Spleen (tissue), 11 donors: ENCODE data around the gene RAB32. TPM values are rescaled to one million over a fixed set of nuclear protein-coding genes. Genes with fewer than 3 reads are reported as not detected.

ENCODE experiments used
- DNase-seq: peaks from one replicate; pipeline ENCODE4 v3.0.0-alpha.2; 2020
- H3K27ac ChIP-seq, 8 donors: fragments of 200-600 bp; sonication (generic) in 7 of 8; 1 replicate in 4 of 8; 2 replicates in 4 of 8; pipeline versions ENCODE4 v1.5.0 to v1.8.0; 2016 to 2021; ENCODE audit warnings: inconsistent platforms in 4 of 8, mild to moderate bottlenecking in 4 of 8, moderate library complexity in 1 of 8
- H3K27me3 ChIP-seq, 7 donors: fragments of 200-600 bp; sonication (generic) in 6 of 7; replicated peaks in 1 of 7; 1 replicate in 4 of 7; 2 replicates in 3 of 7; pipeline versions ENCODE4 v1.5.0 to v1.8.0; 2016 to 2021; ENCODE audit warnings: inconsistent platforms in 3 of 7, mild to moderate bottlenecking in 1 of 7
- H3K36me3 ChIP-seq, 6 donors: fragments of 200-600 bp; sonication (generic) in 5 of 6; 1 replicate in 4 of 6; 2 replicates in 2 of 6; pipeline versions ENCODE4 v1.5.0 to v1.8.0; 2016 to 2021; ENCODE audit warnings: inconsistent platforms in 2 of 6
- H3K4me1 ChIP-seq, 6 donors: fragments of 200-600 bp; sonication (generic) in 5 of 6; 1 replicate in 3 of 6; 2 replicates in 3 of 6; pipeline versions ENCODE4 v1.5.0 to v1.8.0; 2016 to 2021; ENCODE audit warnings: inconsistent platforms in 3 of 6
- H3K4me3 ChIP-seq, 8 donors: fragments of 200-600 bp; sonication (generic) in 7 of 8; 1 replicate in 4 of 8; 2 replicates in 4 of 8; pipeline versions ENCODE4 v1.5.0 to v1.8.0; 2016 to 2021; ENCODE audit warnings: inconsistent platforms in 4 of 8, mild to moderate bottlenecking in 4 of 8, moderate library complexity in 2 of 8
- H3K9me3 ChIP-seq, 8 donors: fragments of 200-600 bp; sonication (generic) in 7 of 8; 1 replicate in 4 of 8; 2 replicates in 4 of 8; pipeline versions ENCODE4 v1.5.0 to v1.8.0; 2016 to 2021; ENCODE audit warnings: inconsistent platforms in 4 of 8
- CTCF ChIP-seq, 11 experiments: fragments of 200-600 bp in 7 of 11; fragments of 450-650 bp in 4 of 11; sonication (generic) in 4 of 11; IDR thresholded peaks in 8 of 11; conservative IDR thresholded peaks in 3 of 11; 1 replicate in 7 of 11; 2 replicates in 4 of 11; pipeline versions ENCODE4 v1.4.0 to v1.8.0; 2016 to 2021; ENCODE audit warnings: antibody characterized with exemption in 11 of 11, inconsistent platforms in 4 of 11, mild to moderate bottlenecking in 1 of 11
- POLR2A ChIP-seq, 3 donors: fragments of 450-650 bp; IDR thresholded peaks; one replicate each; pipeline ENCODE4 v1.5.1; 2017; ENCODE audit warnings: antibody characterized with exemption in 3 of 3, mild to moderate bottlenecking in 1 of 3
- POLR2AphosphoS5 ChIP-seq, 3 donors: sonication (generic); formaldehyde crosslinking; IDR thresholded peaks; one replicate each; pipeline ENCODE4 v1.5.1; 2017; ENCODE audit warnings: antibody characterized with exemption in 3 of 3
- WGBS, 5 donors: extraction: QIAGEN DNeasy Blood & Tissue Kit in 3 of 5; methylation state at CpG; one replicate each; pipeline versions ENCODE4 v1.1.5 to v1.1.7; 2013 to 2018; 5-methylcytosine and 5-hydroxymethylcytosine counted together
- intact Hi-C: fragments of 100-400 bp; cut with DNase I; formaldehyde crosslinking; loops from one replicate; pipeline ENCODE4 v1.15.0; 2023; ENCODE audit warnings: low total_unique reads
- polyA plus RNA-seq, 3 donors: library from polyadenylated mRNA; stranded (reverse); fragments of 200-250 nt; gene quantifications; one replicate each; pipeline ENCODE4 v1.2.1, GENCODE V29; 2013
- total RNA-seq, 7 donors: library from RNA; depleted of rRNA in 3 of 7; stranded (reverse); fragments of >200 nt in 3 of 7; fragmentation: NEBNext Ultra II Directional in 4 of 7; extraction: Animal tissue kit (Norgen Biotek cat#: 25700) in 4 of 7; gene quantifications; one replicate each; pipeline versions ENCODE4 v1.1.0 to v1.2.1, GENCODE V29; 2016 to 2021
- donor health status: healthy with polysubstance abuse.
- donor health status: DM: no; HTN: no; CAD: no; lungs with moderate emphysema.
- donor health status: DM: no; HTN: no; CAD: no.
- donor health status: Bipolar disorder and iron deficiency.
- donor health status: healthy.
- donor health status: DM: no; HTN: no; CAD: no.
- donor health status: DM: yes; HTN: yes; CAD: no.

RAB32 gene
- total and polyA plus RNA-seq, 10 donors, result 20.1 to 88.6 (median 46.8) TPM

GRCh38 chr6:146544616-146545182, 1.1 kb downstream of the RAB32 start:
- Histone ChIP-seq H3K4me3 (peak overlapping the region; percentile 45 to 77 (median 58)), H3K36me3 (peaks cover 0 to 7% (median 0%) of the 10 kb centered on the region in 6 donors), H3K27me3 (peaks cover 0 to 26% (median 4%) of the 10 kb centered on the region in 7 donors), H3K9me3 (no peaks in the 10 kb centered on the region), H3K27ac (peak overlapping the region; percentile 79 to 98 (median 96)), H3K4me1 (peaks cover 5 to 60% (median 24%) of the 10 kb centered on the region in 6 donors)
- 24 to 35% (median 29%) methylated on average over 9 to 11 of the region's 11 CpGs for WGBS, 5 donors
- TF ChIP-seq POLR2AphosphoS5 (IDR thresholded peaks at IDR 0.05) (no peak), POLR2A (IDR thresholded peaks at IDR 0.05) (no peak), CTCF (IDR thresholded peaks at IDR 0.05 in 8 of 11, conservative IDR thresholded peaks at IDR 0.05 in 3 of 11) (no peak)
- intact Hi-C loops, result no loop called here
- no peak for DNase-seq

- H3K27ac ChIP-seq, result peak overlapping the region; percentile 79 to 98 (median 96)
- H3K27me3 ChIP-seq, result peaks cover 0 to 26% (median 4%) of the 10 kb centered on the region in 7 donors
- intact Hi-C loops, result no loop called here
- no peaks in the 10 kb centered on the region for H3K9me3 ChIP-seq
- TF ChIP-seq POLR2AphosphoS5 (IDR thresholded peaks at IDR 0.05), result no peak
- TF ChIP-seq POLR2A (IDR thresholded peaks at IDR 0.05), result no peak
- H3K36me3 ChIP-seq, result peaks cover 0 to 16% (median 0%) of the 10 kb centered on the region in 6 donors
- WGBS, 5 donors, result 8 to 15% (median 9%) methylated on average over 5 of the region's 5 CpGs
- no peak for DNase-seq
- peak overlapping the region; percentile 8 to 77 (median 56) for H3K4me3 ChIP-seq
- peaks cover 5 to 68% (median 24%) of the 10 kb centered on the region in 6 donors for H3K4me1 ChIP-seq
Observed at GRCh38 chr6:146545581-146545980, 1.9 kb downstream of the RAB32 start.

GRCh38 chr6:146546443-146547043, 2.9 kb downstream of the RAB32 start:
- peaks cover 0 to 25% (median 3%) of the 10 kb centered on the region in 6 donors for H3K36me3 ChIP-seq
- H3K9me3 ChIP-seq, result no peaks in the 10 kb centered on the region
- DNase-seq, result no peak
- peaks cover 0 to 26% (median 4%) of the 10 kb centered on the region in 7 donors for H3K27me3 ChIP-seq
- peak overlapping the region in 4 of 8 donors; percentile 54 to 77 (median 64) for H3K4me3 ChIP-seq
- 39 to 50% (median 47%) methylated on average over 3 of the region's 3 CpGs for WGBS, 5 donors
- no peak for TF ChIP-seq POLR2A (IDR thresholded peaks at IDR 0.05)
- TF ChIP-seq POLR2AphosphoS5 (IDR thresholded peaks at IDR 0.05), result no peak
- no peak for TF ChIP-seq CTCF (IDR thresholded peaks at IDR 0.05 in 8 of 11, conservative IDR thresholded peaks at IDR 0.05 in 3 of 11)
- intact Hi-C loops, result no loop called here
- H3K27ac ChIP-seq, result peak overlapping the region in 7 of 8 donors; percentile 94 to 98 (median 96)
- H3K4me1 ChIP-seq, result peaks cover 5 to 77% (median 26%) of the 10 kb centered on the region in 6 donors

- Histone ChIP-seq H3K27ac (no peak overlapping the region), H3K4me1 (peaks cover 5 to 86% (median 33%) of the 10 kb centered on the region in 6 donors), H3K36me3 (peaks cover 0 to 29% (median 3%) of the 10 kb centered on the region in 6 donors), H3K27me3 (peaks cover 0 to 23% (median 4%) of the 10 kb centered on the region in 7 donors), H3K9me3 (no peaks in the 10 kb centered on the region), H3K4me3 (no peak overlapping the region)
- no peak for DNase-seq
- intact Hi-C loops, result no loop called here
- TF ChIP-seq POLR2A (IDR thresholded peaks at IDR 0.05) (no peak), POLR2AphosphoS5 (IDR thresholded peaks at IDR 0.05) (no peak), CTCF (IDR thresholded peaks at IDR 0.05 in 8 of 11, conservative IDR thresholded peaks at IDR 0.05 in 3 of 11) (no peak)
- 76 to 87% (median 80%) methylated on average over 2 of the region's 2 CpGs for WGBS, 5 donors
Observed at GRCh38 chr6:146547889-146548288, 4.3 kb downstream of the RAB32 start.
